AG04449 (cell line): ENCODE measurements around the gene SLC47A2.

Experiments used
- CTCF ChIA-PET: fragments of 350-600 bp; formaldehyde crosslinking; extraction: SDS; loops from one replicate; lab custom pipeline; 2021; ENCODE audit warnings: antibody characterized with exemption; lab: Yijun Ruan, JAX
- POLR2A ChIA-PET: fragments of 400-600, 350-600 bp; formaldehyde crosslinking; extraction: SDS; loops from one replicate; lab custom pipeline; 2020; ENCODE audit warnings: antibody characterized with exemption, inconsistent platforms; lab: Yijun Ruan, JAX
- DNase-seq: peaks from one replicate; pipeline ENCODE4 v3.0.0-alpha.2; 2010; ENCODE audit warnings: low read depth, low spot score
- H3K4me3 ChIP-seq: 2 replicates; pipeline ENCODE4 v1.5.1; 2011; ENCODE audit warnings: low read depth, mild to moderate bottlenecking, control low read depth, low read length
- CTCF ChIP-seq: IDR thresholded peaks from one replicate; pipeline ENCODE4 v1.5.1; 2011; ENCODE audit warnings: mild to moderate bottlenecking, moderate library complexity, low read length, control low read depth, inconsistent platforms; ENCODE audit not compliant: insufficient read depth; ENCODE audit errors: missing control alignments

SLC47A2 gene

GRCh38 chr17:19740933-19741332 is 24.5 kb upstream of the SLC47A2 start:
- CTCF ChIA-PET = interaction anchor here (19.5 kb wide), 1 partner anchor 23 kb away, joined by 217 read pairs; no protein-coding TSS in a partner anchor

DNA sequence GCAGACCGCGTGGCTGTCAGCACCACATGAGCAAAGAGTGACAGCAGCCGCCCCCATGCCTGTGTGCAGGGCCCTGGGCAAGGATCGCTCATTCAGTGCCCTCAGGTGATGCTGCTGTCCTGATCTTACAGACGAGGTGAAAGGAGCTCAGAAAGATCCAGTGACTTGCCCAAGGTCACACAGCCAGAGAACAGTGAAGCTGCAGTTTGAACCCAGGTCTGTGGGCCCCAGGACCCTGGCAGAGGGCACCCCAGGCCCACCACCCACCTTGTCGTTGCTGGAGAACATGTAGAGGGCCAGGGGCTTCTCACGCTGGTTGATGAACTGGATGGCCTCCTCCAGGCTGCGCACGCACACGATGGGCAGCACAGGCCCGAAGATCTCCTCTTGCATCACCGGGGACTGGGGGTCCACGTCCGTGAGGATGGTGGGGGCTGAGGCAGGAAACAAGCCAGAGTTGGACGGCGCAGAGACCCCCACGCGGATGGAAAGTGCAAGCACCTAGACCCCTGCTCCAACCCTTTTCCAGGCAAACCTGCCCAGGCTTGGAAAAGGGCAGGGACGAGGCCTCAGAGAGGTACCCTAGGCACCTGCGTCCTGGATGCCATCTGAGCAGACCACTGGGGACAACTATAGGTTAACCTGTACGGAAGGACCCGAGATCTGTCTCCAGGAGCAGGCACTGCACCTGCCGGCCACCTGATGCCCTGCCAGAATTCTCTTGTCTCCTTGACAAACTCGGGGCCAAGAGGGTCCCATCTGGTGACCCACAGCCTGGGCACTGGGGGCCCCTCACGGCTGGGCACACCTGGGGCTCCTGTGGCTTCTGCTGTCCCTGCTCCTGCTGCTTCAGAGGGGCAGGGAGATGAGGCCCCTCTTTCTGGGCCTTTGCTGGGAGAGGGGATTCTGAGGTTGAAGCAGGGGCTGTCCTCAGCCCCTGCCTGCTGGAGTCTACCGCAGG is 23.1 kb upstream of the SLC47A2 start:
- POLR2A ChIA-PET = no interaction called here
- DNase-seq = no peak
- TF ChIP-seq CTCF = no peak
- CTCF ChIA-PET = interaction anchor here (0.5 to 19.5 kb wide), 2 partner anchors 25 to 285 kb away, joined by 3 to 217 read pairs; no protein-coding TSS in a partner anchor
- H3K4me3 ChIP-seq = no peak overlapping the region

More at GRCh38 chr17:19740933-19741332, 24.5 kb upstream of the SLC47A2 start:
- no peak for DNase-seq
- no peak for TF ChIP-seq CTCF
- POLR2A ChIA-PET = no interaction called here
- H3K4me3 ChIP-seq = no peak overlapping the region

DNA sequence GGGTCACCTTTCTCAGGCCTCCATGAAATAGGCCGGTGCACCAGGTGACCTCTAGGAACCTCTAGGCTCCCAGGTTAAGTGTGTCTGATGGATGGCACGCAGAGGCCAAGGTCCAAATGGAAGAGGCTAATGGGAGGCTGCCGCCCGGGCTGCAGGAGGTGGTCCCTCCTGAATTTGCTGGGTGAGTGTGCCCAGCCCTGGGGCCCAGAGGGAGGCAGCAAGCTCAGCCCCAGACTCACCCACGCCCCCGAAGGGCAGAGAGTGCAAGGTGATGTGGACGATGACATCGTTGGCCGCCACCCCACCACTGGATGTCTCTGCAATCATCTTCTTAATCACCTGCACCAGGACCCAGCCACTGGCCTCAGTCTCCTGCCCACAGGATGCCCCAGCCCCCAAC is 22.4 kb upstream of the SLC47A2 start:
- ChIA-PET POLR2A (no interaction called here), CTCF (no interaction called here)
- TF ChIP-seq CTCF = no peak
- H3K4me3 ChIP-seq = no peak overlapping the region
- DNase-seq = no peak

- ChIA-PET CTCF (interaction anchor here (0.7 to 1.0 kb wide), 2 partner anchors 9 to 24 kb away, joined by 3 read pairs; no protein-coding TSS in a partner anchor), POLR2A (no interaction called here)
- TF ChIP-seq CTCF = no peak
- no peak overlapping the region for H3K4me3 ChIP-seq
- no peak for DNase-seq
These were observed 21.7 kb upstream of the SLC47A2 start for GRCh38 chr17:19738073-19738449.

GRCh38 chr17:19737305-19738072 is 21.1 kb upstream of the SLC47A2 start:
- ChIA-PET CTCF (interaction anchor here (0.5 to 1.0 kb wide), 3 partner anchors 9 to 1362 kb away, joined by 3 to 4 read pairs (median 3); no protein-coding TSS in a partner anchor), POLR2A (no interaction called here)
- H3K4me3 ChIP-seq = no peak overlapping the region
- no peak for TF ChIP-seq CTCF
- no peak for DNase-seq
